AG09309 (cell line): ENCODE results near the gene RHOU.

Experiments used
- DNase-seq: peaks from one replicate; pipeline ENCODE4 v3.0.0-alpha.2; 2010; ENCODE audit warnings: low read depth
- H3K4me3 ChIP-seq: 2 replicates; pipeline ENCODE4 v1.5.1; 2011; ENCODE audit warnings: mild to moderate bottlenecking, low read depth, low read length, moderate library complexity; ENCODE audit not compliant: control insufficient read depth
- TF ChIP-seq, protein P1 (sequence below): IDR thresholded peaks from 2 replicates; pipeline ENCODE4 v1.5.1; 2011; ENCODE audit warnings: mild to moderate bottlenecking, low read depth, low read length, inconsistent platforms; ENCODE audit not compliant: insufficient read depth, control insufficient read depth; ENCODE audit errors: missing control alignments

Gene RHOU

GRCh38 chr1:228753786-228754360 lies 18.6 kb downstream of the RHOU start:
- H3K4me3 ChIP-seq, result no peak overlapping the region
- DNase-seq, result no peak
- TF ChIP-seq, protein P1, sequence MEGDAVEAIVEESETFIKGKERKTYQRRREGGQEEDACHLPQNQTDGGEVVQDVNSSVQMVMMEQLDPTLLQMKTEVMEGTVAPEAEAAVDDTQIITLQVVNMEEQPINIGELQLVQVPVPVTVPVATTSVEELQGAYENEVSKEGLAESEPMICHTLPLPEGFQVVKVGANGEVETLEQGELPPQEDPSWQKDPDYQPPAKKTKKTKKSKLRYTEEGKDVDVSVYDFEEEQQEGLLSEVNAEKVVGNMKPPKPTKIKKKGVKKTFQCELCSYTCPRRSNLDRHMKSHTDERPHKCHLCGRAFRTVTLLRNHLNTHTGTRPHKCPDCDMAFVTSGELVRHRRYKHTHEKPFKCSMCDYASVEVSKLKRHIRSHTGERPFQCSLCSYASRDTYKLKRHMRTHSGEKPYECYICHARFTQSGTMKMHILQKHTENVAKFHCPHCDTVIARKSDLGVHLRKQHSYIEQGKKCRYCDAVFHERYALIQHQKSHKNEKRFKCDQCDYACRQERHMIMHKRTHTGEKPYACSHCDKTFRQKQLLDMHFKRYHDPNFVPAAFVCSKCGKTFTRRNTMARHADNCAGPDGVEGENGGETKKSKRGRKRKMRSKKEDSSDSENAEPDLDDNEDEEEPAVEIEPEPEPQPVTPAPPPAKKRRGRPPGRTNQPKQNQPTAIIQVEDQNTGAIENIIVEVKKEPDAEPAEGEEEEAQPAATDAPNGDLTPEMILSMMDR, result no peak

DNA sequence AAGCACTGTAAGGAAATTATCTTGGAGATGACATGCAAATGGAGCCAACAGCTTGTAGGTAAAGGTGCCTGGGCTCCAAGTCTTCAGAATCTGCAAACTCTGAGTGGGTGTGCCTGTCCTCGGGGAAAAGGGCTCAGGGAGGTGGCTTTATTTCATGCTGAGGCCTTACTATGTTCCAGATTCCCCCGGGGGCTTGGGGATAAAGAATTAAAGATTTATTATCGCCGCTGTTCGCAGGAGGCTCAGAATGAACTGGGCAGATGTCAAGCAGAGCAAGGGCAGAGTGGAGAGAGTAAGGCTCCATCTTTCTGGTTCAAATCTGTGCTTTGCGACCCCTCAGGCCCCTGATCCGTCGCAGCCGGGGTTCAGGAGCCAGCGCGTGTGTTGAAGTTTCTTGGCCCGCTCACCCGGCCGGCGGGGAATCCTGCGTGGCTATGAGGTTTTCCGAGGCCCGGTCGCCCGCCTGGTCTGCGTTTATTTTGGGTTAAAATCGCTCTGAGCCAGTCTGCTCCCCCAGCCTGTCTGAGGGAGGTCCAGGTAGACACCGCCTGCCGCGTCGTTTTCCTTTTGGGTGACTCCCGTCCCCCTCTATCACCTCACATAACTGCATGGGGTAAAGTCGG lies 19.5 kb downstream of the RHOU start:
- TF ChIP-seq, protein P1, result no peak
- DNase-seq, result no peak
- H3K4me3 ChIP-seq, result no peak overlapping the region

- TF ChIP-seq, protein P1, result no peak
- no peak for DNase-seq
- H3K4me3 ChIP-seq, result no peak overlapping the region
These were observed 20.5 kb downstream of the RHOU start for GRCh38 chr1:228755800-228756199.

DNA sequence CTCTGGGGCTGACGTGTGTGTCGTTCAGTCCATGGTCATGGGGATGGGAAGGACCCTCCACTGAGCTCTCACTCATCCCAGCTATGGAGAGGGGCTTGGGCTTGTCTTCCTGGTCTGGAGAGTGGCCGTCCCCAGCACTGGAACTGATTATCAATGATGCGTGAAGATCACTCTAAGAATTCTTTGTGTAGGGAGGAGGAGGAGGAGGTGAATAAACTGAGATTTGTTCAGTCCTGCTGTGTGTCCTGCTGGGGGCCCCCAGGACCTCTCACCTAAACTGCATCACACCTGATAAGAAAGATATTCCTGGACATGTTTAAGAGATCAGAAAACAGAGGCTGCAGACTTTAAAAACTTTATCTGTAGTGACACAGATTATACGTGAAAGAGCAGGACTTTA lies 21.2 kb downstream of the RHOU start:
- DNase-seq, result no peak
- H3K4me3 ChIP-seq, result no peak overlapping the region
- TF ChIP-seq, protein P1, result no peak

DNA sequence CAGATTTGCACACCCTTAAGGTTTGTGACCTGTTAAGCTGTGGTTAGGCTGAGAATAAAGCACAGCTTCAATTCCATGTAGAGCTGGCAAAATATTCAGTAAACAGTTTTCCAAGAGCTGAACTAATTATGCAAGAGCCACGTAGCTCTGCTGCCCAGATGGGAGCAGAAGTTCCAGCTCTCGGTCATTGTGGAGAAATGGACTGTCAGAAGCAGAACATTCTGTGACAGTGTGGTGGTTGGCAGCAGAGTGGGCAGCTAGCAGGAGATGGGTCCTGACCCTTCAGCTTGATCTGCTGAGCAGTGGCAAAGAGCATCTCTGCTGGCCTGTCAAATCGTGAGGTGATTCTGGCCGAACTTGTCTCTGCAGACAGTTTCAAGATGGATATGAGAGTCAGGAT lies 23.2 kb downstream of the RHOU start:
- no peak overlapping the region for H3K4me3 ChIP-seq
- DNase-seq, result no peak
- TF ChIP-seq, protein P1, result no peak

DNA sequence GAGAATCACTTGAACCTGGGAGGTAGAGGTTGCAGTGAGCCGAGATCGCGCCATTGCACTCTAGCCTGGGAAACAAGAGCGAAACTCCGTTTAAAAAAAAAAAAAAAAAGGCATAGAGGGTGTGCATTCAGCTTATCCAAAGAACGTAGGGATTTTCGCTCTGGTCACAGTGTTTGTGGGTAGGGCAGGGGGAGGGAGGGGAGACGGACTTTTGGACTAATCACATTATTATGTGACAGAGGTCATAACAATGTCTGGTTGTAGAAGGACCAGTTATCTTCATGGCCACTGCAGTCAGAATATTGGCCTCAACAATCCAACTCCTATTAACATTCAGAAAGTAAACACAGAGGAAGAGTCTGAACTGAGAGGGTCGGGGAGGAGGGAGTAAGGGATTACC lies 25.7 kb downstream of the RHOU start:
- no peak overlapping the region for H3K4me3 ChIP-seq
- TF ChIP-seq, protein P1, result no peak
- no peak for DNase-seq

DNA sequence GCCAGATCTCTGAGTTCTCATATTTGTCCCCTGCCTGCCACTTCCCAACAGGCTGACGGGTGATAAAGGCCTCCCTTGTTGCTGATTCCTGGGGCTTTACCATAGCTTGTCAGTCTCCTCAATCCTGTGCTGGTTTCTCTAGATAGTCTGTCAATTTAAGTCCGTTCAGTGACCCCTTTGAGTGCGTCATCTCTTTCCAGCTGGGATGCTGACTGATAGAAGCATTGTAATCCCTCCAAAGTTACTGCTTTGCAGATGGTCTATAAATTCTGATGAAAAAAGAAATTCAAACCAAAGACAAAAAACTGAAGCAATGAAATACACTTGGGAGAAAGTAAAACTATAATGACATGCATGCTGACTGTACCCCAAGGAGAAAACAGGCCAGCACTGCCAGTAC lies 28.3 kb downstream of the RHOU start:
- no peak for DNase-seq
- no peak overlapping the region for H3K4me3 ChIP-seq
- TF ChIP-seq, protein P1, result no peak
